HepG2 (cell line): Measurements from ENCODE around the gene FAM3A. TPM values are rescaled to one million over a fixed set of nuclear protein-coding genes. Genes with fewer than 3 reads are reported as not detected.

Experiments
- ATAC-seq: fragments of 200-7000 bp; cut with Tn5 transposase; 3 replicates; pipeline ENCODE4 v1.9.1; 2020; ENCODE audit warnings: mild to moderate bottlenecking, moderate library complexity
- BruUV-seq: library from RNA; stranded (reverse); fragments of 400-500 nt; replicated peaks from 2 replicates; lab custom pipeline; 2021; lab: Mats Ljungman, UMichigan
- CTCF ChIA-PET: fragments of 300-600 bp; formaldehyde crosslinking; extraction: SDS; loops from one replicate; lab custom pipeline; 2021; ENCODE audit warnings: low total read pairs, inconsistent platforms, low intra/inter-chr PET ratio; lab: Yijun Ruan, JAX
- POLR2A ChIA-PET: fragments of 350-600 bp; sonication (Branson Sonifier 250); formaldehyde crosslinking; loops from one replicate; lab custom pipeline; 2020; ENCODE audit warnings: antibody characterized with exemption, inconsistent platforms; lab: Yijun Ruan, JAX
- DNase-seq: peaks from one replicate; pipeline ENCODE4 v3.0.0-alpha.2; 2015; ENCODE audit warnings: low spot score
- FAIRE-seq: peaks from 3 replicates; lab custom pipeline; 2011; peaks lifted over from hg19 to GRCh38; lab: Jason Lieb, UNC
- H2AFZ ChIP-seq: one replicate; pipeline ENCODE4 v1.6.1; 2011; ENCODE audit warnings: low read length, inconsistent platforms
- H3K27ac ChIP-seq: fragments of 300-600 bp; 3 replicates; pipeline ENCODE4 v1.8.0; 2011; ENCODE audit warnings: mixed run types, mild to moderate bottlenecking, mixed read lengths, low read length, inconsistent platforms; ENCODE audit not compliant: insufficient read depth; ENCODE audit errors: extremely low read length
- H3K27me3 ChIP-seq, 2 experiments: fragments of 200-600 bp in 1 of 2; 2 replicates in 1 of 2; 3 replicates in 1 of 2; pipeline versions ENCODE4 v1.6.0 to v1.8.0; 2011; ENCODE audit warnings: low read length in 2 of 2, mild to moderate bottlenecking in 2 of 2, moderate library complexity in 2 of 2, inconsistent platforms in 1 of 2; ENCODE audit not compliant: insufficient read depth in 2 of 2, control insufficient read depth in 1 of 2
- H3K36me3 ChIP-seq, 2 experiments: fragments of 200-600 bp in 1 of 2; replicated peaks in 1 of 2; 2 replicates in 1 of 2; 3 replicates in 1 of 2; pipeline versions ENCODE4 v1.5.1 to v1.8.0; 2011; ENCODE audit warnings: low read length in 2 of 2, inconsistent platforms in 1 of 2; ENCODE audit not compliant: insufficient read depth in 2 of 2, control insufficient read depth in 1 of 2
- H3K4me1 ChIP-seq: 2 replicates; pipeline ENCODE4 v1.5.1; 2012; ENCODE audit warnings: low read length, inconsistent platforms; ENCODE audit not compliant: insufficient read depth
- H3K4me2 ChIP-seq: 2 replicates; pipeline ENCODE4 v1.6.0; 2011; ENCODE audit warnings: low read depth, low read length, inconsistent platforms
- H3K4me3 ChIP-seq, 3 experiments: fragments of 200-600 bp in 1 of 3; sonication (generic), shearing (Covaris generic) in 1 of 3; replicated peaks in 1 of 3; 2 replicates each; pipeline ENCODE4 v1.5.1; 2011 to 2016; ENCODE audit warnings: low read length in 3 of 3, inconsistent platforms in 2 of 3, low read depth in 2 of 3, mild to moderate bottlenecking in 2 of 3, control low read depth in 1 of 3, mixed read lengths in 1 of 3; ENCODE audit not compliant: insufficient read depth in 1 of 3
- H3K79me2 ChIP-seq: one replicate; pipeline ENCODE4 v1.6.1; 2011; ENCODE audit warnings: low read length, inconsistent platforms; ENCODE audit not compliant: insufficient read depth
- H3K9ac ChIP-seq: 2 replicates; pipeline ENCODE4 v1.6.0; 2011; ENCODE audit warnings: mild to moderate bottlenecking, low read depth, low read length, inconsistent platforms; ENCODE audit not compliant: insufficient read depth
- H3K9me3 ChIP-seq: 2 replicates; pipeline ENCODE4 v1.5.1; 2012; ENCODE audit warnings: mild to moderate bottlenecking, low read length
- H4K20me1 ChIP-seq: 2 replicates; pipeline ENCODE4 v1.6.0; 2011; ENCODE audit warnings: inconsistent platforms, mild to moderate bottlenecking, low read length, moderate library complexity; ENCODE audit not compliant: insufficient read depth
- ARID5B ChIP-seq: IDR thresholded peaks from 2 replicates; pipeline ENCODE4 v1.4.0; 2020; ENCODE audit warnings: mild to moderate bottlenecking, missing genetic modification reagents
- ISX ChIP-seq: sonication (generic); formaldehyde crosslinking; conservative IDR thresholded peaks from 2 replicates; pipeline ENCODE4 v1.5.0; 2020; ENCODE audit warnings: missing genetic modification reagents
- PHF8 ChIP-seq: sonication (generic); formaldehyde crosslinking; IDR thresholded peaks from 2 replicates; pipeline ENCODE4 v1.5.0; 2020; ENCODE audit warnings: missing genetic modification reagents
- POLR2A ChIP-seq, 2 experiments: IDR thresholded peaks; 2 replicates each; pipeline ENCODE4 v1.6.1; 2011; ENCODE audit warnings: low read depth in 2 of 2, low read length in 2 of 2, mild to moderate bottlenecking in 1 of 2, moderate library complexity in 1 of 2; ENCODE audit not compliant: insufficient read depth in 1 of 2
- POLR2G ChIP-seq: fragments of 200-400 bp; formaldehyde crosslinking; IDR thresholded peaks from 2 replicates; pipeline ENCODE4 v1.6.1; 2018; ENCODE audit warnings: mild to moderate bottlenecking, low read depth, low read length, moderate library complexity
- SAP130 ChIP-seq: IDR thresholded peaks from 2 replicates; pipeline ENCODE4 v1.6.1; 2016; ENCODE audit warnings: low read depth
- SIN3A ChIP-seq: IDR thresholded peaks from 2 replicates; pipeline ENCODE4 v1.6.1; 2011; ENCODE audit warnings: low read depth, mild to moderate bottlenecking, control low read depth, low read length, borderline replicate concordance
- YY1 ChIP-seq: IDR thresholded peaks from 2 replicates; pipeline ENCODE4 v1.6.1; 2011; ENCODE audit warnings: low read length, low read depth, moderate library complexity, mild to moderate bottlenecking; ENCODE audit not compliant: insufficient read depth, insufficient replicate concordance
- ZNF256 ChIP-seq: sonication (generic); formaldehyde crosslinking; conservative IDR thresholded peaks from 2 replicates; pipeline ENCODE4 v1.4.0; 2020; ENCODE audit warnings: missing genetic modification reagents
- ZNF563 ChIP-seq: sonication (generic); formaldehyde crosslinking; IDR thresholded peaks from 2 replicates; pipeline ENCODE4 v1.8.0; 2022; ENCODE audit warnings: mild to moderate bottlenecking, moderate library complexity, missing genetic modification reagents
- ZSCAN12 ChIP-seq: sonication (generic); formaldehyde crosslinking; IDR thresholded peaks from 2 replicates; pipeline ENCODE4 v1.9.0; 2021; ENCODE audit warnings: mild to moderate bottlenecking, missing genetic modification reagents
- WGBS: methylation state at CpG from one replicate; pipeline ENCODE4 v1.1.6; 2017; ENCODE audit warnings: low lambda C conversion rate; 5-methylcytosine and 5-hydroxymethylcytosine counted together
- in situ Hi-C: cut with HindIII; loops from 2 replicates; pipeline ENCODE4 v1.10.0; 2017; ENCODE audit warnings: low pct_unique_long_range_greater_than_20kb; ENCODE audit not compliant: extremely low pct_ligation_motif_present
- intact Hi-C: fragments of 100-400 bp; cut with micrococcal nuclease; formaldehyde crosslinking; loops from one replicate; pipeline ENCODE4 v1.10.0; 2022; ENCODE audit not compliant: unreplicated experiment
- polyA plus RNA-seq, 8 experiments: library from polyadenylated mRNA; depleted of rRNA in 3 of 8; stranded (reverse) in 7 of 8; unstranded in 1 of 8; fragments of >200 nt; fragmentation: Illumina TruSeq in 4 of 8; extraction: Trizol in 4 of 8; gene quantifications; 2 replicates each; pipeline versions ENCODE4 v1.2.1 to v1.2.3, GENCODE V29; 2011 to 2016; ENCODE audit warnings: low read depth in 4 of 8, missing spikeins in 1 of 8, mixed read lengths in 1 of 8; ENCODE audit not compliant: insufficient read depth in 1 of 8
- total RNA-seq, 5 experiments: library from RNA; depleted of rRNA; stranded (reverse); fragments of >200 nt; fragmentation: Illumina TruSeq; extraction: Trizol; gene quantifications; 2 replicates each; pipeline ENCODE4 v1.2.3, GENCODE V29; 2016; ENCODE audit warnings: low read depth in 1 of 5

FAM3A gene
- total and polyA plus RNA-seq, 2 of the 13 experiments (the other 11 are each of a cell fraction or from before 2014, with no cell fraction given): 11.2 to 22.7 TPM

- H3K36me3 ChIP-seq: peaks cover 0 to 4% of the 10 kb centered on the region in 2 experiments; a peak in 3 of 5 replicates
- H3K27me3 ChIP-seq: no peaks in the 10 kb centered on the region
- ATAC-seq (peak; percentile 77), DNase-seq (no peak), FAIRE-seq (peak; percentile 44)
- no peak overlapping the region for H3K27ac ChIP-seq
- TF ChIP-seq ZNF256 (CRISPR knock-in tag) (no peak), SAP130 (CRISPR knock-in tag) (0 out of 2 replicates have a peak, but pooled peaks have one; percentile 15), ZSCAN12 (CRISPR knock-in tag) (no peak)
- 0 out of 2 replicates have a peak, but pooled peaks cover 4% of the 10 kb centered on the region for H3K4me1 ChIP-seq
- peak overlapping the region; percentile 74 for H3K9ac ChIP-seq
- 16% methylated on average over 5 of the region's 15 CpGs for WGBS
- no peaks in the 10 kb centered on the region for H4K20me1 ChIP-seq
- in situ Hi-C loops (no loop called here), intact Hi-C loops (no loop called here)
- ChIA-PET CTCF (interaction anchor here (1.0 kb wide), 1 partner anchor 75 kb away, joined by 4 read pairs; no protein-coding TSS in a partner anchor), POLR2A (interaction anchor here (0.7 to 1.6 kb wide), 5 partner anchors 19 to 88 kb away, joined by 3 to 6 read pairs (median 4); partner anchors contain the start of genes LAGE3, SLC10A3 and TAFAZZIN)
- H2AFZ ChIP-seq: no peak overlapping the region
- peaks cover 9% of the 10 kb centered on the region for H3K79me2 ChIP-seq
- H3K9me3 ChIP-seq: no peaks in the 10 kb centered on the region
- no TSS peak for BruUV-seq
- peak overlapping the region; percentile 73 for H3K4me2 ChIP-seq
- peak overlapping the region; percentile 60 to 87 (median 79) for H3K4me3 ChIP-seq
Observed at GRCh38 chrX:154458954-154459778, 56.9 kb downstream of the FAM3A start.

GRCh38 chrX:154458116-154458953 lies 57.7 kb downstream of the FAM3A start, which contains the start of gene PLXNA3:
TSS of gene PLXNA3 (plus strand) at chrX:154458281. CDS start at chrX:154460184, 1,903 bp downstream.
- H3K4me2 ChIP-seq: peak within 1 kb of the TSS; percentile 73
- in situ Hi-C loops (no loop called here), intact Hi-C loops (no loop called here)
- FAIRE-seq: no peak
- no CpG with 5 or more reads among the region's 88 CpGs for WGBS
- H3K27me3 ChIP-seq: no peaks in the 10 kb centered on the region
- 0 out of 2 replicates have a peak, but pooled peaks cover 4% of the 10 kb centered on the region for H3K4me1 ChIP-seq
- peaks cover 0 to 4% of the 10 kb centered on the region in 2 experiments; a peak in 3 of 5 replicates for H3K36me3 ChIP-seq
- H3K9me3 ChIP-seq: no peaks in the 10 kb centered on the region
- no peak within 1 kb of the TSS for H3K27ac ChIP-seq
- peak; percentile 63 for ATAC-seq
- POLR2A ChIA-PET: interaction anchor here (0.7 to 1.6 kb wide), 8 partner anchors 20 to 69 kb away, joined by 3 to 6 read pairs (median 4); partner anchors contain the start of genes ATP6AP1, LAGE3, RPL10 and SLC10A3
- peaks cover 9% of the 10 kb centered on the region for H3K79me2 ChIP-seq
- no peaks in the 10 kb centered on the region for H4K20me1 ChIP-seq
- peak within 1 kb of the TSS; percentile 60 to 87 (median 79) for H3K4me3 ChIP-seq
- TSS peak; percentile 78 for BruUV-seq
- H3K9ac ChIP-seq: peak within 1 kb of the TSS; percentile 74
- CTCF ChIA-PET: no interaction called here
- H2AFZ ChIP-seq: no peak within 1 kb of the TSS
- DNase-seq: no peak
- TF ChIP-seq ARID5B (CRISPR knock-in tag) (no peak), YY1 (peak; percentile 10), SIN3A (peak; percentile 24; the same call in 1 of the 2 replicates), SAP130 (CRISPR knock-in tag) (peak; percentile 8; the same call in 1 of the 2 replicates), POLR2G (peak; percentile 68), POLR2A (IDR thresholded peaks at IDR 0.05; ENCODE audit: insufficient read depth in 1 of 2, low read depth in 2 of 2, low read length in 2 of 2) (peak in 1 of 2 experiments; percentile 13; a peak in 1 of 4 replicates), ZNF563 (peak; percentile 30; the same call in 1 of the 2 replicates), PHF8 (CRISPR knock-in tag) (peak; percentile 31; the same call in 1 of the 2 replicates), ISX (CRISPR knock-in tag) (no peak)
